GM13976 (cell line): ENCODE results near the gene ATOX1.
"Not testable (repeated sequence)": the region's sequence is repeated elsewhere in the genome, so short reads cannot be mapped to it uniquely, and the experiment has no call there.

Experiments used
- DNase-seq: peaks from one replicate; pipeline ENCODE4 v3.0.0; 2012; ENCODE audit warnings: low spot score
- in situ Hi-C: fragments of 300-500 bp; cut with MboI; formaldehyde crosslinking; loops from one replicate; pipeline ENCODE4 v1.12.0; 2022; ENCODE audit warnings: low sequenced_read_pairs, mixed read lengths, inconsistent platforms; ENCODE audit not compliant: unreplicated experiment
- TF ChIP-seq, protein P1 (sequence below): IDR thresholded peaks from 2 replicates; pipeline ENCODE4 v1.5.1; 2012; ENCODE audit warnings: borderline replicate concordance, mild to moderate bottlenecking; ENCODE audit not compliant: insufficient read depth; ENCODE audit errors: extremely low read depth, missing control alignments, control extremely low read depth

The ATOX1 gene

GRCh38 chr5:151703227-151703626 lies 55.2 kb downstream of the ATOX1 start:
- TF ChIP-seq, protein P1, sequence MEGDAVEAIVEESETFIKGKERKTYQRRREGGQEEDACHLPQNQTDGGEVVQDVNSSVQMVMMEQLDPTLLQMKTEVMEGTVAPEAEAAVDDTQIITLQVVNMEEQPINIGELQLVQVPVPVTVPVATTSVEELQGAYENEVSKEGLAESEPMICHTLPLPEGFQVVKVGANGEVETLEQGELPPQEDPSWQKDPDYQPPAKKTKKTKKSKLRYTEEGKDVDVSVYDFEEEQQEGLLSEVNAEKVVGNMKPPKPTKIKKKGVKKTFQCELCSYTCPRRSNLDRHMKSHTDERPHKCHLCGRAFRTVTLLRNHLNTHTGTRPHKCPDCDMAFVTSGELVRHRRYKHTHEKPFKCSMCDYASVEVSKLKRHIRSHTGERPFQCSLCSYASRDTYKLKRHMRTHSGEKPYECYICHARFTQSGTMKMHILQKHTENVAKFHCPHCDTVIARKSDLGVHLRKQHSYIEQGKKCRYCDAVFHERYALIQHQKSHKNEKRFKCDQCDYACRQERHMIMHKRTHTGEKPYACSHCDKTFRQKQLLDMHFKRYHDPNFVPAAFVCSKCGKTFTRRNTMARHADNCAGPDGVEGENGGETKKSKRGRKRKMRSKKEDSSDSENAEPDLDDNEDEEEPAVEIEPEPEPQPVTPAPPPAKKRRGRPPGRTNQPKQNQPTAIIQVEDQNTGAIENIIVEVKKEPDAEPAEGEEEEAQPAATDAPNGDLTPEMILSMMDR, result no peak
- peak; percentile 44 for DNase-seq
- in situ Hi-C loops, result no loop called here

- TF ChIP-seq, protein P1, result no peak
- in situ Hi-C loops, result no loop called here
- DNase-seq, result peak; percentile 44
Observed at GRCh38 chr5:151700820-151701219, 57.6 kb downstream of the ATOX1 start.

DNA sequence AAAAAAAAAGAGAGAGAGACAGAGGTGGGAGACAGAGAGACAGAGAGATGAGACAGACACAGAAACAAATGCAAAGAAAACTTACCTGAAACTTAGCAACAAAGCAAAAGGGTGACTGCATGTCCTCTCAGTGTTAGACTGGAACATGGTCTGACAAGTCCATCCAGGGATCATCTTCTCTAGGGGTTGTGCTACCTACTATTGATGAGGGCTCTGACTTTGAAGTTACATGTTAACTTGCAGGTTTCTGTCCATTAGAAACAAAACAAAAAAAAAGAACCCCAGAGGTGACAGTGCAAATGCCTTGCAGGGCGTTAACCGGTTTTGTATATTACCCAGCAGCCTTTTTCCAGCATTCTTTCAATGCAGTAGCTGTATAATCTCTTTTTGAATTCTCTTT lies 58.1 kb downstream of the ATOX1 start:
- TF ChIP-seq, protein P1, result no peak
- DNase-seq, result peak; percentile 40
- in situ Hi-C loops, result no loop called here

GRCh38 chr5:151699071-151699901 lies 59.1 kb downstream of the ATOX1 start:
- no peak for DNase-seq
- TF ChIP-seq, protein P1, result no peak
- in situ Hi-C loops, result no loop called here

DNA sequence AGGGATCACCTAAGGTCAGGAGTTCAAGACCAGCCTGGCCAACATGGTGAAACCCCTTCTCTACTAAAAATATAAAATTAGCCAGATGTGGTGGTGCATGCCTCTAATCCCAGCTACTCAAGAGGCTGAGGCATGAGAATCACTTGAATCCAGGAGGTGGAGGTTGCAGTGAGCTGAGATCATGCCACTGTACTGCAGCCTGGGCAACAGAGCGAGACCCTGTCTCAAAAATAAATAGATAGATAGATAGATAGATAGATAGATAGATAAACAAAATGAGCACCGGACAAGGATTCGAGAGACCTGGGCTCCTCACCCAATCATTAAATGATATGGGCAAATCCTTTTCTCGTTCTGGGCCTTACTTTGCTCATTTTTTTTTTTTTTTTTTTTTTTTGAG lies 60.4 kb downstream of the ATOX1 start:
- in situ Hi-C loops, DNase-seq: not testable (repeated sequence)

DNA sequence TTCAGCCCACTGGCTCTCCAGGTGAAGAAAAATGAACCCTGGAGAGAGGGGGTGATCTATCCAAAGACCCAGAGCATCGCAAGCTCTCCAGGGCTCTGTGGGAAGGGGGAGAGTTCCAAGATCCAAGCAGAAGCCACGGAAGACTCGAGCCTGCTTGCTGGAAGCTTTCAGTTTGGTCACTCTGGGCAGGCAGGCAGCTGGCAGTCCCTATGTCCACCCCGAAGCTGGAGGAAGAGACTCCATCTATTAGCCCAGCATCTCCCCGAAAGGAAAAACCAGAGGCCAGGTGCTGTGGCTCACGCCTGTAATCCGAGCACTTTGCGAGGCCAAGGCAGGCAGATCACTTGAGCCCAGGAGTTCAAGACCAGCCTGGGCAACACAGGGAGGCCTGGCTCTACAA lies 61.0 kb downstream of the ATOX1 start:
- no peak for DNase-seq
- TF ChIP-seq, protein P1, result no peak
- in situ Hi-C loops, result no loop called here

DNA sequence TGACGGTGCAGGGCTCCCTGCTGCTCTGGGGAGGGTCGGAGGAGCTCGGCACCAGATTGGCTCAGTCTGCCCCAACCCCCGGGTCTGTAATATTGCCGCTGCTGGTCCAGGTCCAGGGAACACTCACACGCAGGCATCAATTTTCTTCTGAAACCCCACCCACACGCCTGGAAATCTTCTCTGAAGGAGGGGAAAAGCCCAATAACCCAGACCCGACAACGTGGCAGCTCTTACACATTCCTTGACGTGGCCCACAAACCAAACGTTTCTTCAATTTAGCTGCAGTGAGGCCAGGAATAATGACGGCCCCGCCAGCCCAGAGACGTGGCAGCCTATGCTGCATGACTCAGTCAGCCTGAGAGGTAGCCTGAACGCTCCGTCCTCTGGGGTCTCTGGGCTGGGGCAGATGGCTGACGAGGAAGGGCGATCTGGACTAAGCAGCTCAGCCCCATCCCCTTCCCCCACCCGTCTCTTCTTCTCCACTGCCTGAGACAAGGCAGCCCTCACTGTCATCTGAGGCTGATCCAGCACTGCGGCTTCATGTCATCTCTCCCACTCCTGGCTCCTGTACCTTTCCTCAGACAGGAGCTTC lies 61.9 kb downstream of the ATOX1 start:
- TF ChIP-seq, protein P1, result no peak
- DNase-seq, result no peak
- in situ Hi-C loops, result no loop called here
